Activated CD4-positive, alpha-beta T cell treated with anti-CD3 and anti-CD28 coated beads, Interleukin-2, Interleukin-6, amounts not matched to agents 100 ng/mL and 50 ng/mL, durations not matched to agents 16 hours and 8 hours (primary cell): ENCODE results near the gene GARS1.
"Not testable (repeated sequence)": the region's sequence is repeated elsewhere in the genome, so short reads cannot be mapped to it uniquely, and the experiment has no call there.

Experiments used
- DNase-seq: peaks from one replicate; pipeline ENCODE4 v3.0.0-alpha.2; 2020

Gene GARS1

GRCh38 chr7:30630986-30631385 is 36.3 kb downstream of the GARS1 start:
- no peak for DNase-seq

GRCh38 chr7:30633223-30633622 is 38.5 kb downstream of the GARS1 start:
- no peak for DNase-seq

GRCh38 chr7:30634193-30634626 is 39.5 kb downstream of the GARS1 start:
- DNase-seq: no peak

- DNase-seq: no peak
These were observed 40.0 kb downstream of the GARS1 start for GRCh38 chr7:30634634-30635201.

- no peak for DNase-seq
These were observed 41.1 kb downstream of the GARS1 start for GRCh38 chr7:30635798-30636197.

- DNase-seq: not testable (repeated sequence)
These were observed 47.6 kb downstream of the GARS1 start for GRCh38 chr7:30642322-30642721.

- DNase-seq: no peak
These were observed 48.1 kb downstream of the GARS1 start for GRCh38 chr7:30642789-30643188.

GRCh38 chr7:30644286-30644955 is 49.7 kb downstream of the GARS1 start:
- DNase-seq: no peak

GRCh38 chr7:30645661-30646060 is 51.0 kb downstream of the GARS1 start:
- DNase-seq: no peak

- DNase-seq: no peak
These were observed 51.5 kb downstream of the GARS1 start for GRCh38 chr7:30646154-30646553.

- DNase-seq: no peak
These were observed 53.1 kb downstream of the GARS1 start for GRCh38 chr7:30647589-30648364.

GRCh38 chr7:30648744-30649540 is 54.3 kb downstream of the GARS1 start:
- DNase-seq: no peak

GRCh38 chr7:30649717-30650420 is 55.2 kb downstream of the GARS1 start:
- no peak for DNase-seq

- no peak for DNase-seq
These were observed 55.7 kb downstream of the GARS1 start for GRCh38 chr7:30650421-30650808.

GRCh38 chr7:30652132-30652531 is 57.5 kb downstream of the GARS1 start:
- no peak for DNase-seq

- no peak for DNase-seq
These were observed 58.3 kb downstream of the GARS1 start for GRCh38 chr7:30652698-30653641.

- DNase-seq: no peak
These were observed 59.8 kb downstream of the GARS1 start for GRCh38 chr7:30654296-30655090.

- no peak for DNase-seq
These were observed 60.7 kb downstream of the GARS1 start for GRCh38 chr7:30655096-30655970.
